ENCODE measurements around the gene C18orf32.
A peak's percentile ranks its signal among the peaks of the same experiment; 100 is the strongest.
"Not testable (repeated sequence)": the region's sequence is repeated elsewhere in the genome, so short reads cannot be mapped to it uniquely, and the experiment has no call there.

C18orf32 gene

DNA sequence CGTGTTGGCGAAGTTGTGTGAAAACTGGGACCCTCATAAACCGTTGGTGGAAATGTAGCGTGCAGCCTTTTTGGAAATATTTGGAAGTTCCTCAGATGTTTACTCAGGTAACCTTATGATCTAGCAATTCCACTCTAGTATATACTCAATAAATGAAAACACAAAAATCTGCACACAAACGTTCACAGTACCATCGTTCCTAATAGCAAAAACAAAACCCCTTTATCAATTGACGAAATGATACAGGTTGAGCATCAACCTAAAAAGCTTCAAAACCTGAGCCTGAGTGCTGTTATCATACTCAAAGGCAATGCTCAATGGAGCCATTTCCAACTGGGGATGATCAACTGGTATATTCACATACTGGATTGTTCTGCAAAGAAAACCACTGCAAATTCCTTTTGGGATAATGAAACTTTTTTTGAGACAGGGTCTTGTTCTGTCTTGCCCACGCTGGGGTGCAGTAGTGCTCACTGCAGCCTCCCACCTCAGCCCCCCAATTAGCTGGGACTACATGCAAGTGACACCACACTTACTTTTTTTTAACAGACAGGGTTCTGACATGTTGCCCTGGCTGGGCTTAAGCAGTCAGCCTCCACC lies 777 bp upstream of the C18orf32 start:
- H3K36me3 Mint-ChIP-seq, result peaks cover 47% of the 10 kb centered on the region
- no peaks in the 10 kb centered on the region for H3K27me3 Mint-ChIP-seq
- H3K4me3 Mint-ChIP-seq, result peak overlapping the region; percentile 92
- H3K27ac Mint-ChIP-seq, result peak overlapping the region; percentile 91
- H3K9me3 Mint-ChIP-seq, result no peaks in the 10 kb centered on the region
- H3K4me1 Mint-ChIP-seq, result peaks cover 58% of the 10 kb centered on the region

DNA sequence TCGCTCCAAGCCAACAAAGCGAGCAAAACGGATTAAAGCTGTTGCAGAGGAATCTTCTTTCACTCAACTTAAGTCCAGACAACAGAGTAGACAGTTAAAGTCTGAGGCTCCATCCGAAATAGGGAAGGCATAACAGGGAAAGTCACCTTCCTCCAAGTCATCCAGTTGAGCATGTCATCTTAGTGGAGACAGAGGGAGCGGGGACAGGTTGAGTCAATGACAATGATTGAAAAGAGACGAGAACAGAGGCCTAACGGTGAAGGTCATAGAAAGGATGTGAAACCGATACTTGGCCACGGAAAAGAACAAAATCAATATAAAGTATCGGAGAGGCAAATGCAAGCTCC lies 455 bp downstream of the C18orf32 start:
- Mint-ChIP-seq H3K27me3 (no peaks in the 10 kb centered on the region), H3K36me3 (peaks cover 44% of the 10 kb centered on the region), H3K9me3 (no peaks in the 10 kb centered on the region), H3K27ac (peak overlapping the region; percentile 91), H3K4me1 (peaks cover 58% of the 10 kb centered on the region), H3K4me3 (peak overlapping the region; percentile 92)

DNA sequence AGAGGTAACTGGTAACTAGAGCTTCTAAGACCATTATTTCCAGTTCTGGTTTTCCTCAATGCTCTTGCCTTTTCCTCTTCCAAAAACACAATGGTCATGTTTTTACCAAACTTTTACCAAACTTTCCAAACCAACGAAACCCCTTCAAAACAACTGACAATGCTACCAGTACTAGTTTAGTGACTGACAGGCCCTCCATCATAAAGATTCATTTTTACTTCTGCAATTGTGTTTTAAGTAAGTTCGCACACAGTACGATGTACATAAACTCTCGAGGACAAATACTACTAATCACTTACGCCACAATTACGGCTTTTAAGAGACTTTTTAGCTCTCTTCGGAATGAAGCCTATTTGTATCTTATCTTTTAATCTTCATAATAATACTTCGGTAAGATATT lies 900 bp downstream of the C18orf32 start:
- peak overlapping the region; percentile 92 for H3K4me3 Mint-ChIP-seq
- no peaks in the 10 kb centered on the region for H3K9me3 Mint-ChIP-seq
- H3K27ac Mint-ChIP-seq, result peak overlapping the region; percentile 91
- H3K4me1 Mint-ChIP-seq, result peaks cover 57% of the 10 kb centered on the region
- peaks cover 40% of the 10 kb centered on the region for H3K36me3 Mint-ChIP-seq
- H3K27me3 Mint-ChIP-seq, result no peaks in the 10 kb centered on the region

DNA sequence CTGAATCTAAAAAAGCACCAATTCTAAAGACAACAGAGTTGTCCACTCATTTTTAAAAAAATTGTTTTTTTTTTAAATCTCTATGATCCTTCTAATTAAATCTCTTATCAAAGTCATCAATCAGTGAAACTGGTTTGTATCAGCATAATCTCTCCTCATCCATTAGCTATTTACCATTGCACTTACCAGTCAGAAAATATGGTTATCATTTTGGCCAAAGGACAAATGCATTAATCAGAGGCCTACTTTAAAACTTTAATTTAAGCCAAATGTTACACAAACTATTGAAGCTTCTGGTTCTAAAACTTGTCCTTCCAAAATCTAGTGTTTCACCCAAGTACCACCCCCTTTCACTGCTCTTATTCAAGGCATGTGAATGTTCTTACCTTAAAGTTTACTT lies 3.8 kb downstream of the C18orf32 start:
- peak overlapping the region; percentile 57 for H3K27ac Mint-ChIP-seq
- no peak overlapping the region for H3K4me3 Mint-ChIP-seq
- H3K36me3 Mint-ChIP-seq, result peaks cover 23% of the 10 kb centered on the region
- no peaks in the 10 kb centered on the region for H3K9me3 Mint-ChIP-seq
- H3K4me1 Mint-ChIP-seq, result peaks cover 32% of the 10 kb centered on the region
- H3K27me3 Mint-ChIP-seq, result no peaks in the 10 kb centered on the region

DNA sequence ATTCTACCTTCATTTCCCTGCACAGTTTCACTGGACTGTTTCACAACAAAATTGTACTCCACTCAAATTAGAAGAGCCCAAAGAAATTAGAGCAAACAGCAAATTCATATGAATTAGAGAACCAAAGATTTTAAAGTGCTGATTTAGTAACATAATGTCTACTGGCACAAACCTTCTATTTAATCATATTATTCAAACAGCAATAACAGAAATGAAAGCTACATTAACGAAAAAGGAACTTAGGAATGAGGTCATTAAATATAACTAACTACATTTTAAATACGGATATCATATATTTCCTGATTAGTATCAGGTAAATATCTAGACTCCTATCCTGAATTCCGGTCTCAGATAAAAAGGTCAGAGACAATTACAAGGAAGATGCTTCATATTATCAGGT lies 5.1 kb downstream of the C18orf32 start:
- no peaks in the 10 kb centered on the region for H3K9me3 Mint-ChIP-seq
- peaks cover 15% of the 10 kb centered on the region for H3K36me3 Mint-ChIP-seq
- no peak overlapping the region for H3K4me3 Mint-ChIP-seq
- H3K27ac Mint-ChIP-seq, result peak overlapping the region; percentile 36
- H3K27me3 Mint-ChIP-seq, result no peaks in the 10 kb centered on the region
- H3K4me1 Mint-ChIP-seq, result peaks cover 23% of the 10 kb centered on the region

DNA sequence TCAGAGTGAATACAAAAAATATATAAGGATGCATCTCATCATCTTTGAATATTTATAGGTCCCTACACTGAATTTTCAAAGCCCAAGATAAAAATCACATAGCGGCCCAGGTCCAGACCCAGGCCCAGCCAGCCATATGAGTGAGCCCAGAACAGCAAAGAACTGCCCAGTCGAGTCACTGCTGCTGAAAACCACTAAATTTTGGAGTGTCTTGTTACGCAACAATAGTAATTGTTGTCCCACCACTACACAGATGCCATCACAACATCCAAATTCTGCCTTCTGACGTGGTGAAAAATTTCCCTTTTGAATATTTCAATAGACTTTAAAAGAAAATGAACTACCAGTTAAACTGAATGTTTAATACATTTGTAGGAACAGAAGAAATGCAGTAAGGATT lies 5.7 kb downstream of the C18orf32 start:
- Mint-ChIP-seq H3K9me3 (no peaks in the 10 kb centered on the region), H3K27ac (no peak overlapping the region), H3K4me3 (no peak overlapping the region), H3K36me3 (peaks cover 17% of the 10 kb centered on the region), H3K27me3 (no peaks in the 10 kb centered on the region), H3K4me1 (peaks cover 28% of the 10 kb centered on the region)

DNA sequence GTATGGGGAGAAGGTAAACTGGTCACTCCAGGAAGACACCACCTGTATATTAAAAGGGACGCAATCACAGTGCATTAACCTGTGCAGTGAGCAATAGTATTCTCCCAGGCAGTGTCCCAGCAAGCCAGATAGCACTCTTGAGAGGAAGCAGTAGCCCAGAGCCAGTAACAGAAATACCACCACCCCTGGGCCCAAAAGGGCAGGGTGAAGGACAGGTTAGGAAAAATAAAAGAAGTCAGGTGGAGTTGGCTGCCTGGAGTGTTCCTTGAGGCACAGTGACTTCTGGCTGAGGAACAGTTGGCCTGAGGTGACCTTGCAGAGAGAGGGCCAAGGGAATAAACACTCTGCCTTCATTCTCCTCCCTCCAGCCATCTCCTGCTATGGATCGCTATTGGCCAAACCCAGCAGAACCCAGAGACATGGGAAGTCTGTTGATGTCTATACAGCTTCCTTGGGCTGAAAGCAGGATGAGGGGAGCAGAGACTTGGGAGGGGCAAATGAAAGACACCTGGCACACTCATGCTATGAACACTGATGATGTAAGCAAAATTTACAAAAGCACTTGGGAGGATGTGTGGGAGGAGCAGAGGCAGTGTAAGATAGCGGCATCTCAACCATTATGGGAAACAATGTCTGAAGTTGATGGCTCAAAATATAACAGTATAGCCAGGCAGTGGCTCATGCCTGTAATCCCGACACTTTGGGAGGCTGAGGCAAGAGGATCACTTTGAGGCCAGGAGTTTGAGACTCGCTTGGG lies 7.5 kb downstream of the C18orf32 start:
- H3K4me3 Mint-ChIP-seq, result no peak overlapping the region
- H3K4me1 Mint-ChIP-seq, result peaks cover 18% of the 10 kb centered on the region
- peak overlapping the region; percentile 73 for H3K27ac Mint-ChIP-seq
- peaks cover 16% of the 10 kb centered on the region for H3K36me3 Mint-ChIP-seq
- no peaks in the 10 kb centered on the region for H3K27me3 Mint-ChIP-seq
- no peaks in the 10 kb centered on the region for H3K9me3 Mint-ChIP-seq

DNA sequence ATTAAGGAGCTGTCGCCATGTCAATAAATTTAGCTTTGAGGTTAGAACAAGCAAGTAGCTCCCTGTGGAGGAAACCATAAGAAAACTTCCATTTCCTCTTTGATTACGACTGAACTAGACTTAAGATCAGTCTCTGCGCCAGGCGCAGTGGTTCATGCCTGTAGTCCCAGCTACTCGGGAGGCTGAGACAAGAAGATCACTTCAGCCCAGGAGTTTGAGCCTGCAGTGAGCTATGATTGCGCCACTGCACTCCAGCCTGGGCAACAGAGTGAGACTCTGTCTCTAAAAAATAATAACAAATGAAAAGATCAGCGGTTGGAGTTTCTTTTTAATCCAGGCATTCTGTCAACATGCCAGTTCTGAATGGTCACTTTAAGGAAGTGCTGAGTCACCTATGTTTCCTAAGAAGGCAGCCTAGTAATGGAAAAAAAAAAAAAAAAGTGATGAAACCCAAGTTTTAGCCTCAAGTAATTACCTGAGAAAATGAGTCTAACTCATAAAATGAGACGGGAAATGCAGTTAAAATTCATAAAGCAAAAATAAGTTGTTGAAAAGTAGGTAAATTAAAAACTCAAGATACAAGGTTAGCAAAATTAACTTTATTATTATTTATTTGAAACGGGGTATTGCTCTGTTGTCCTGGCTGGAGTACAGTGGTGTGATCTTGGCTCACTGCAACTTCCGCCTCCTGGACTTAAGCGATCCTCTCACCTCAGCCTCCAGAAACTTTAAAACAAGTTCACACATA lies 10.2 kb downstream of the C18orf32 start:
- H3K9me3 Mint-ChIP-seq, result no peaks in the 10 kb centered on the region
- peak overlapping the region; percentile 59 for H3K27ac Mint-ChIP-seq
- peaks cover 6% of the 10 kb centered on the region for H3K4me1 Mint-ChIP-seq
- no peaks in the 10 kb centered on the region for H3K27me3 Mint-ChIP-seq
- no peak overlapping the region for H3K4me3 Mint-ChIP-seq
- peaks cover 10% of the 10 kb centered on the region for H3K36me3 Mint-ChIP-seq

DNA sequence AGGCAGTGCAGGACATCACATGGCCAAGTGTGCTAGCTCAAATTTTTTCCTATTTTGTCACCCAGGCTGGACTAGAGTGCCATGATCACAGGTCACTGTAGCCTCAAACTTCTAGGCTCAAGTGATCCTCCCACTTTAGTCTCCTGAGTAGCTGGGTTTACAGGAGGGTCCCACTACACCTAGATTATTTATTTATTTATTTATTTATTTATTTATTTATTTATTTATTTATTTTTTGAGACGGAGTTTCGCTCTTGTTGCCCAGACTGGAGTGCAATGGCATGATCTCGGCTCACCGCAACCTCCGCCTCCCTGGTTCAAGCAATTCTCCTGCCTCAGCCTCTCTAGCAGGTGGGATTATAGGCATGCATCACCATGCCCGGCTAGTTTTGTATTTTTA lies 12.1 kb downstream of the C18orf32 start:
- not testable (repeated sequence) for H3K4me1 Mint-ChIP-seq, H3K27ac Mint-ChIP-seq, H3K9me3 Mint-ChIP-seq, H3K27me3 Mint-ChIP-seq, H3K36me3 Mint-ChIP-seq, H3K4me3 Mint-ChIP-seq

DNA sequence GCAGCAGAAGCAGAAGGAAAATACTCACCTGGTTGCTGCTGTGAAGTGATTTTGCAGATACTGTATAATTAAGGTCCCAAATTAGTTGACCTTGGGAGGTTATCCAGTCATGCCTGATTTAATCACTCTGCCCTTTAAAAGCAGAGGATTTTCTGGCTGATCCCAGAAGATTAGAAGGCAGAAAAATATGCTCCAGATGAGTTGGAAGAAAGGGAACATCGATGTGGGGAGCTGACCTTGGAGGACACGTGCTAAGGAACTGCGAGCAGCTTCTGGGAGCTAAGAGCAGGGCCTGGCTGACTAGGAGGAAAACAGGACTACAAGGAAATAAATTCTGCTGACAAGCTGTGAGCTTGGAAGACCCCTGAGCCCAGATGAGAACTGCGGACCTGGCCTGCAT lies 13.3 kb downstream of the C18orf32 start:
- H3K4me1 Mint-ChIP-seq, result peaks cover 6% of the 10 kb centered on the region
- peaks cover 2% of the 10 kb centered on the region for H3K36me3 Mint-ChIP-seq
- no peaks in the 10 kb centered on the region for H3K9me3 Mint-ChIP-seq
- peak overlapping the region; percentile 94 for H3K27ac Mint-ChIP-seq
- no peaks in the 10 kb centered on the region for H3K27me3 Mint-ChIP-seq
- H3K4me3 Mint-ChIP-seq, result no peak overlapping the region

DNA sequence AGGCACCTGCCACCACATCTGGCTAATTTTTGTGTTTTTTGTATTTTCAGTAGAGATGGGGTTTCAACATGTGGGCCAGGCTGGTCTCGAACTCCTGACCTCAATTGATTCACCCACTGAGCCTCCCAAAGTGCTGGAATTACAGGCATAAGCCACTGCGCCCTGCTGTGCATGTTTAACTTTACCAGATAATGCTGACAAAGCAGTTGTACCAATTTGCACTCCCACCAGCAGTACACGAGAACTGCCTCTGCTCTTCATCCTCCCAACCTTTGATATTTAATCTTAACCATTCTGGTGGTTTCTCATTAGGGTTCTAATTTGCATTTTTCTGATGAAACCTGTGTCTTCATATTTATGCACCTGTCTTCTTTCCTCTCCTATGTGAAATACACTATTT lies 14.6 kb downstream of the C18orf32 start:
- H3K9me3 Mint-ChIP-seq, result no peaks in the 10 kb centered on the region
- H3K27ac Mint-ChIP-seq, result no peak overlapping the region
- no peak overlapping the region for H3K4me3 Mint-ChIP-seq
- H3K27me3 Mint-ChIP-seq, result no peaks in the 10 kb centered on the region
- peaks cover 6% of the 10 kb centered on the region for H3K4me1 Mint-ChIP-seq
- H3K36me3 Mint-ChIP-seq, result peaks cover 2% of the 10 kb centered on the region

DNA sequence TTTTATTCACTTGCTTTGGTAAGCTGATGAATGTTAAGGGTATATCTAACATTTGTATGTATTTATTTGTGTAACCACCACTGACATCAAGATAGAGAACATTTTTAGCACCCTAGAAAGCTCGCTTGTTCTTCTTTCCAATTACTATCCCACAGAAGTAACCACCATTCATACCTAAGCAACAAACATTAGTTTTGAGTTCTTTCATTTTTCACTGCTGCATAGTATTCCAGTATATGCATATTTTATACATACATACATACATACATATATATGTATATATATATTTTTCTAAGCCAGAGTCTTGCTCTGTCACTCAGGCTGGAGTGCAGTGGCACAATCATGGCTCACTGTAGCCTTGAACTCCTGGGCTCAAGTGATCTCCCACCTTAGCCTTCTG lies 15.5 kb downstream of the C18orf32 start:
- peaks cover 3% of the 10 kb centered on the region for H3K4me1 Mint-ChIP-seq
- H3K9me3 Mint-ChIP-seq, result no peaks in the 10 kb centered on the region
- H3K27me3 Mint-ChIP-seq, result no peaks in the 10 kb centered on the region
- H3K4me3 Mint-ChIP-seq, result no peak overlapping the region
- H3K36me3 Mint-ChIP-seq, result no peaks in the 10 kb centered on the region
- no peak overlapping the region for H3K27ac Mint-ChIP-seq

DNA sequence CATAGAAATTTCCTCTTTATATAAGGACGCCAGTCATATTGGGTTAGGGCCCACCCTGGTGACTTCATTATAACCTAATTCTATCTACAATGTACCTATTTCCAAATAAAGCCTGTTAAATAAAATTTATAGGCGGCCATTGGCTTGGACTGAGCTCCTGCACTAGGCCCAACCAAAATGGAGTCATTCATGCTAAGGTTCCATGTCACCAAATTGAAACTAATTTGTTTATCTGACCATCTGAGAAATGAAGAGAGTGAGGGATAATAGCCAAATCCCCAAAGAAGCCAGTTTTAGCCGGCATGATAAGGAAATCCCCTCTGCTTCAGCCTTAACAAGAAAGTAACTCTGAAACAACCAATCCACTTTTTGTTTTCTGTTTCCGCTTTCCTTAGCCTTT lies 19.4 kb downstream of the C18orf32 start:
- Mint-ChIP-seq H3K9me3 (no peaks in the 10 kb centered on the region), H3K27ac (no peak overlapping the region), H3K4me3 (no peak overlapping the region), H3K27me3 (no peaks in the 10 kb centered on the region), H3K4me1 (no peaks in the 10 kb centered on the region), H3K36me3 (no peaks in the 10 kb centered on the region)

DNA sequence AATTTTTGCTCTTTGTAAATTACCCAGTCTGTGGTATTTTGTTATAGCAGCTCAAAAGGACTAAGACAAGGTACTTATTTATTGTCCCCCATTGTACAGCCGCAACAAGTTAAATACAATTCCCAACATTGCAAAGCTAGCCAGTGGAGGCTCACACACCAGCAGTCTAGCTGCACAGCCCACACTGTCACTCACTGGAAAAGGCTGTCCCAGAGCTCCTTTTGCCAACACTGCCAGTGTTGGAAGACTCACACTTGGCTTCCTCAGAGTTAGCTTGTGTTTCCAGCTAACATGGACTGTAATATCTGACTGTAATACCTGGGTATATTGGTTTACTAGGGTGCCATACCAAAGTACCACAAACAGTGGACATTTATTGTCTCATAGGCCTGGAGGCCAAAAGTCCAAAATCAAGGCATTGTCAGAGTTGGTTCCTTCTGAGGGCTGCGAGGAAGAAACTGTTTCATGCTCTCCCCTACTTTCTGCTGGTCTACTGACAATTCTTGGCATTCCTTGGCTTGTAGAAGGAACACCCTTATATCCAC lies 19.9 kb downstream of the C18orf32 start:
- Mint-ChIP-seq H3K4me3 (no peak overlapping the region), H3K9me3 (no peaks in the 10 kb centered on the region), H3K27me3 (no peaks in the 10 kb centered on the region), H3K4me1 (no peaks in the 10 kb centered on the region), H3K27ac (no peak overlapping the region), H3K36me3 (no peaks in the 10 kb centered on the region)

DNA sequence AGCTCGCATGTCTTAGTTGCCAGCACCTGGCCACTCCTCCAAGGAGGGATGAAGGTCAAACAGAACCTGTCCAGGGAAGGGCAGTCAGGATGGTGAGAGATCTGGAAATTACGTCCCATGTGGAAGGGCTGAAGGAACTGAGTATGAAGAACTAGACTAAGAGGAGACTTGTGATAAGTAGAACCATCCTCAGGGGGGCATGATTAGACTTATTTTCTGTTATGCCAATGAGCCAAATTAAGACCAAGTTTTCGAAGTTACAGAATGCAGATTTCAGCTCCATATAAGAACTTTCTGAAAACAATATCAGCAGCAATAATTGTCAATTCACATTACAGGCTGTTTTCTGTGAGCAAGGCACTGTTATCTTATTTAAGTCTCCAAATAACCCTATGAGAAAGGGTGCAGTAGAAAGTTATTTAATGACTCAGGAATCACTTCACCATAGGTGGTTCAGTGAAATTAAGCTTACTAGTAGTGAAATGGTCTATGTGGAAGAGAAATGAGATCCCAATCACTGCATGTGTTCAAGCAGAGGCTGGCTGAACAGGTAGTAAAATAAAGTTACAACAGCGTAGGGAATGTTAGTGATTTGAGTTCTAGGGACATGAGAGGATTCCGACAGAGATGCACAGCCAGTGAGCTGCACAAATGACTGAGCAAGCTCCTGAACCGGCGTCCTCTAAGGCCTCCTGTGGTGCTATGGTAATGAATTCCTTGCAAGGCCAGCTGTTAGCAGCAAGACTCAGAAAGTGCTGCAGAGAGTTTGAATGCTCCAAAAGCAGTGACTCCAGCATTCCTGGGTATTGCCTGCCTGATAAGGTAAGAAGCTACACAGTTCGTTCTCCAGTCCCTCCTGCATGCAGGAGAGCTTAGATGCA lies 22.1 kb downstream of the C18orf32 start:
- peaks cover 11% of the 10 kb centered on the region for H3K4me1 Mint-ChIP-seq
- H3K27me3 Mint-ChIP-seq, result no peaks in the 10 kb centered on the region
- no peaks in the 10 kb centered on the region for H3K9me3 Mint-ChIP-seq
- no peak overlapping the region for H3K27ac Mint-ChIP-seq
- H3K36me3 Mint-ChIP-seq, result peaks cover 2% of the 10 kb centered on the region
- H3K4me3 Mint-ChIP-seq, result no peak overlapping the region
